ENCODE data around the gene RBM43. TPM values are rescaled to one million over a fixed set of nuclear protein-coding genes. Genes with fewer than 3 reads are reported as not detected.

Gene RBM43
- total and polyA plus RNA-seq, 9 of the 15 experiments (the other 6 are each of a cell fraction or from before 2014, with no cell fraction given): 1.3 to 6.9 (median 3.8) TPM

GRCh38 chr2:151200844-151201243 is 60.8 kb downstream of the RBM43 start:
- Histone ChIP-seq H3K9me3 (replicated peaks; ENCODE audit: control insufficient read depth, insufficient read depth, low read depth, low read length) (no peaks in the 10 kb centered on the region), H3K79me2 (ENCODE audit: control insufficient read depth, insufficient read depth, low read length) (no peaks in the 10 kb centered on the region), H3K27me3 (ENCODE audit: control insufficient read depth in 2 of 2, insufficient read depth in 2 of 2, low read length in 2 of 2) (no peaks in the 10 kb centered on the region), H3K4me3 (no peak overlapping the region), H3K4me2 (ENCODE audit: insufficient read depth, low read length) (no peak overlapping the region), H3K9ac (ENCODE audit: insufficient read depth in 1 of 2, low read depth in 2 of 2, low read length in 2 of 2) (no peak overlapping the region), H3K36me3 (ENCODE audit: control insufficient read depth, insufficient read depth, low read length) (no peaks in the 10 kb centered on the region), H4K20me1 (replicated peaks; ENCODE audit: control insufficient read depth, insufficient read depth, low read length) (no peaks in the 10 kb centered on the region), H3K27ac (ENCODE audit: extremely low read depth, low read depth, low read length) (no peak overlapping the region), H3K4me1 (replicated peaks in 1 of 2; ENCODE audit: control insufficient read depth in 2 of 2, insufficient read depth in 2 of 2, low read length in 2 of 2) (peaks cover 0 to 4% of the 10 kb centered on the region in 2 experiments; a peak in 2 of 5 replicates), H3K9me1 (ENCODE audit: control insufficient read depth, insufficient read depth, low read length) (no peaks in the 10 kb centered on the region), H2AFZ (ENCODE audit: low read depth, low read length) (no peak overlapping the region)
- no peak for ATAC-seq
- in situ Hi-C loops (cut with MboI) (no loop called here), intact Hi-C loops (cut with micrococcal nuclease) (no loop called here)
- TF ChIP-seq ADNP (tag; IDR thresholded peaks at IDR 0.05) (no peak), ZNF785 (CRISPR knock-in tag; IDR thresholded peaks at IDR 0.05) (no peak), ZNF445 (CRISPR knock-in tag; IDR thresholded peaks at IDR 0.05; ENCODE audit: low read depth) (no peak), SREBF1 (IDR thresholded peaks at IDR 0.05; ENCODE audit: borderline replicate concordance, low read depth, low read length) (no peak), RFX1 (IDR thresholded peaks at IDR 0.05) (peak; percentile 25), NONO (IDR thresholded peaks at IDR 0.05; ENCODE audit: low read depth in 2 of 2, low read length in 1 of 2) (no peak)
- no peak for FAIRE-seq
- no TSS peak for BruUV-seq (replicated peaks)
- CTCF ChIA-PET (ENCODE audit: low intra/inter-chr PET ratio): no interaction called here
- 0% methylated on average over 1 of the region's 2 CpGs for WGBS (ENCODE audit: insufficient coverage, low coverage, missing lambda C conversion rate)
- POLR2A ChIA-PET: no interaction called here
- no peak for DNase-seq (ENCODE audit: extremely low read depth in 1 of 4, low spot score in 3 of 4)

- ChIA-PET POLR2A (no interaction called here), CTCF (ENCODE audit: low intra/inter-chr PET ratio) (no interaction called here)
- peaks cover 0 to 4% of the 10 kb centered on the region in 2 experiments; a peak in 2 of 5 replicates for H3K4me1 ChIP-seq (replicated peaks in 1 of 2; ENCODE audit: control insufficient read depth in 2 of 2, insufficient read depth in 2 of 2, low read length in 2 of 2)
- H3K27me3 ChIP-seq (ENCODE audit: control insufficient read depth in 2 of 2, insufficient read depth in 2 of 2, low read length in 2 of 2): no peaks in the 10 kb centered on the region
- no peaks in the 10 kb centered on the region for H3K79me2 ChIP-seq (ENCODE audit: control insufficient read depth, insufficient read depth, low read length)
- no peak overlapping the region for H3K27ac ChIP-seq (ENCODE audit: extremely low read depth, low read depth, low read length)
- BruUV-seq (replicated peaks): no TSS peak
- no peak overlapping the region for H3K9ac ChIP-seq (ENCODE audit: insufficient read depth in 1 of 2, low read depth in 2 of 2, low read length in 2 of 2)
- no peak overlapping the region for H3K4me2 ChIP-seq (ENCODE audit: insufficient read depth, low read length)
- in situ Hi-C loops (cut with MboI) (no loop called here), intact Hi-C loops (cut with micrococcal nuclease) (no loop called here)
- 16% methylated on average over 5 of the region's 5 CpGs for WGBS (ENCODE audit: insufficient coverage, low coverage, missing lambda C conversion rate)
- no peaks in the 10 kb centered on the region for H3K9me1 ChIP-seq (ENCODE audit: control insufficient read depth, insufficient read depth, low read length)
- no peak overlapping the region for H3K4me3 ChIP-seq
- no peaks in the 10 kb centered on the region for H4K20me1 ChIP-seq (replicated peaks; ENCODE audit: control insufficient read depth, insufficient read depth, low read length)
- no peak overlapping the region for H2AFZ ChIP-seq (ENCODE audit: low read depth, low read length)
- ATAC-seq (no peak), FAIRE-seq (no peak), DNase-seq (ENCODE audit: extremely low read depth in 1 of 4, low spot score in 3 of 4) (no peak)
- no peaks in the 10 kb centered on the region for H3K9me3 ChIP-seq (replicated peaks; ENCODE audit: control insufficient read depth, insufficient read depth, low read depth, low read length)
- no peaks in the 10 kb centered on the region for H3K36me3 ChIP-seq (ENCODE audit: control insufficient read depth, insufficient read depth, low read length)
- no peak for TF ChIP-seq ZBTB9 (CRISPR knock-in tag; IDR thresholded peaks at IDR 0.05)
- TF ChIP-seq NR2F6 (CRISPR knock-in tag; IDR thresholded peaks at IDR 0.05): no peak
- no peak for TF ChIP-seq E2F5 (CRISPR knock-in tag; IDR thresholded peaks at IDR 0.05)
- no peak for TF ChIP-seq RCOR1 (IDR thresholded peaks at IDR 0.05; ENCODE audit: borderline replicate concordance in 1 of 2, low read depth in 2 of 2, low read length in 2 of 2)
- no peak for TF ChIP-seq IFI16 (CRISPR knock-in tag; IDR thresholded peaks at IDR 0.05)
- TF ChIP-seq L3MBTL2 (IDR thresholded peaks at IDR 0.05): no peak
- no peak for TF ChIP-seq CAMTA2 (CRISPR knock-in tag; conservative IDR thresholded peaks at IDR 0.05)
- TF ChIP-seq TAF7 (tag; IDR thresholded peaks at IDR 0.05): no peak
- no peak for TF ChIP-seq ZNF395 (CRISPR knock-in tag; IDR thresholded peaks at IDR 0.05)
Observed at GRCh38 chr2:151200277-151200676, 61.4 kb downstream of the RBM43 start.

Measured in K562 (cell line).